T-cell (primary cell): ENCODE measurements around the gene ARHGAP40. TPM values are rescaled to one million over a fixed set of nuclear protein-coding genes. Genes with fewer than 3 reads are reported as not detected.
"Not testable (repeated sequence)": the region's sequence is repeated elsewhere in the genome, so short reads cannot be mapped to it uniquely, and the experiment has no call there.

Source experiments
- ATAC-seq, 4 experiments: fragments of 200-7000 bp in 3 of 4; fragments of 150-1000 bp in 1 of 4; cut with Tn5 transposase; replicated peaks in 1 of 4; 1 replicate in 3 of 4; 2 replicates in 1 of 4; pipeline ENCODE4 v1.10.0; 2021; ENCODE audit warnings: moderate library complexity in 3 of 4, mild to moderate bottlenecking in 2 of 4, moderate number of reproducible peaks in 1 of 4
- CTCF ChIA-PET, 2 donors: fragments of 300-600 bp; sonication (Branson Sonifier 250); formaldehyde crosslinking; loops; one replicate each; lab custom pipeline; 2022; ENCODE audit warnings: antibody characterized with exemption in 2 of 2; lab: Charles Lee
- POLR2A ChIA-PET, 2 donors: fragments of 300-600 bp; sonication (Branson Sonifier 250); formaldehyde crosslinking; loops; one replicate each; lab custom pipeline; 2022; ENCODE audit warnings: antibody characterized with exemption in 2 of 2; lab: Charles Lee
- DNase-seq, 35 experiments: peaks; one replicate each; pipeline versions ENCODE4 v3.0.0 to v3.0.0-alpha.2; 2013 to 2023
- H3K27ac ChIP-seq: one replicate; pipeline ENCODE4 v1.5.1; 2013; ENCODE audit warnings: low read length
- H3K27me3 ChIP-seq, 2 experiments: replicated peaks in 1 of 2; 1 replicate in 1 of 2; 2 replicates in 1 of 2; pipeline versions ENCODE4 v1.6.1 to v1.7.0; 2013; ENCODE audit warnings: low read length in 1 of 2, mixed read lengths in 1 of 2; ENCODE audit not compliant: control insufficient read depth in 2 of 2, insufficient read depth in 2 of 2; ENCODE audit errors: extremely low read depth in 1 of 2
- H3K36me3 ChIP-seq, 2 donors: 1 replicate in 1 of 2; 2 replicates in 1 of 2; pipeline versions ENCODE4 v1.6.1 to v1.7.0; 2013; ENCODE audit warnings: low read length in 1 of 2; ENCODE audit not compliant: control insufficient read depth in 2 of 2, insufficient read depth in 1 of 2; ENCODE audit errors: extremely low read depth in 1 of 2
- H3K4me1 ChIP-seq, 2 experiments: 1 replicate in 1 of 2; 2 replicates in 1 of 2; pipeline versions ENCODE4 v1.6.1 to v1.7.0; 2013; ENCODE audit warnings: low read length in 2 of 2, mixed read lengths in 1 of 2; ENCODE audit not compliant: insufficient read depth in 2 of 2, control insufficient read depth in 1 of 2; ENCODE audit errors: extremely low read depth in 1 of 2
- H3K4me3 ChIP-seq, 2 donors: 1 replicate in 1 of 2; 2 replicates in 1 of 2; pipeline versions ENCODE4 v1.5.1 to v1.7.0; 2013; ENCODE audit warnings: mild to moderate bottlenecking in 2 of 2, low read length in 1 of 2, moderate library complexity in 1 of 2; ENCODE audit not compliant: control insufficient read depth in 1 of 2; ENCODE audit errors: extremely low read depth in 1 of 2
- H3K9me3 ChIP-seq: 2 replicates; pipeline ENCODE4 v1.7.0; 2013
- H3K27ac Mint-ChIP-seq, 2 donors: one replicate each; pipeline ENCODE4 v1.8.0; 2020 to 2021; ENCODE audit warnings: mild to moderate bottlenecking in 2 of 2, mixed read lengths in 2 of 2
- H3K27me3 Mint-ChIP-seq, 2 donors: one replicate each; pipeline ENCODE4 v1.8.0; 2021 to 2022; ENCODE audit warnings: mixed read lengths in 2 of 2
- H3K36me3 Mint-ChIP-seq: one replicate; pipeline ENCODE4 v1.8.0; 2021; ENCODE audit warnings: mixed read lengths
- H3K4me1 Mint-ChIP-seq, 3 donors: one replicate each; pipeline ENCODE4 v1.8.0; 2020 to 2022; ENCODE audit warnings: mixed read lengths in 3 of 3, mild to moderate bottlenecking in 1 of 3
- H3K4me3 Mint-ChIP-seq, 3 donors: one replicate each; pipeline ENCODE4 v1.8.0; 2020 to 2022; ENCODE audit warnings: mild to moderate bottlenecking in 3 of 3, mixed read lengths in 3 of 3, moderate library complexity in 3 of 3
- H3K9me3 Mint-ChIP-seq, 3 donors: one replicate each; pipeline ENCODE4 v1.8.0; 2020 to 2022; ENCODE audit warnings: mixed read lengths in 3 of 3
- WGBS: methylation state at CpG from one replicate; pipeline ENCODE4 v1.1.5; 2013; ENCODE audit warnings: missing lambda C conversion rate; ENCODE audit not compliant: insufficient coverage; 5-methylcytosine and 5-hydroxymethylcytosine counted together
- total RNA-seq, 35 experiments: library from RNA in 6 of 35; stranded (reverse) in 6 of 35; fragments of 120-200 nt in 1 of 35; gene quantifications; one replicate each; pipeline versions ENCODE4 v1.2.1 to v1.2.4 and lab custom pipeline; 2013 to 2026

The ARHGAP40 gene
- total RNA-seq, 5 donors from 2014 or later (not counting 1 experiment from before 2014, with no cell fraction given), result 0.28 TPM; not detected in 4

GRCh38 chr20:38592411-38592790, 9.2 kb upstream of the ARHGAP40 start:
- H3K27ac ChIP-seq, H3K27ac Mint-ChIP-seq, H3K9me3 ChIP-seq, H3K4me3 Mint-ChIP-seq, H3K4me3 ChIP-seq, POLR2A ChIA-PET, ATAC-seq, H3K4me1 ChIP-seq, DNase-seq, CTCF ChIA-PET, H3K9me3 Mint-ChIP-seq, H3K4me1 Mint-ChIP-seq, H3K36me3 ChIP-seq, H3K36me3 Mint-ChIP-seq: not testable (repeated sequence)
- WGBS, result no CpG with 5 or more reads among the region's 3 CpGs
- H3K27me3 Mint-ChIP-seq, result peaks cover 2 to 11% of the 10 kb centered on the region in 2 donors
- peaks cover 0 to 19% of the 10 kb centered on the region in 2 experiments for H3K27me3 ChIP-seq

GRCh38 chr20:38594281-38594680, 7.3 kb upstream of the ARHGAP40 start:
- DNase-seq, H3K9me3 ChIP-seq, CTCF ChIA-PET, H3K4me3 ChIP-seq, H3K36me3 ChIP-seq, ATAC-seq, H3K27ac ChIP-seq, H3K4me3 Mint-ChIP-seq, H3K4me1 Mint-ChIP-seq, H3K36me3 Mint-ChIP-seq, H3K4me1 ChIP-seq, H3K9me3 Mint-ChIP-seq, POLR2A ChIA-PET, H3K27ac Mint-ChIP-seq: not testable (repeated sequence)
- peaks cover 0 to 19% of the 10 kb centered on the region in 2 experiments for H3K27me3 ChIP-seq
- WGBS, result 89% methylated on average over 12 of the region's 12 CpGs
- peaks cover 11 to 22% of the 10 kb centered on the region in 2 donors for H3K27me3 Mint-ChIP-seq

GRCh38 chr20:38595886-38596285, 5.7 kb upstream of the ARHGAP40 start:
- H3K27ac ChIP-seq, H3K36me3 Mint-ChIP-seq, DNase-seq, ATAC-seq, H3K9me3 ChIP-seq, H3K27ac Mint-ChIP-seq, POLR2A ChIA-PET, H3K4me3 ChIP-seq, H3K36me3 ChIP-seq, H3K4me1 ChIP-seq, H3K9me3 Mint-ChIP-seq, H3K4me3 Mint-ChIP-seq, CTCF ChIA-PET, H3K4me1 Mint-ChIP-seq: not testable (repeated sequence)
- H3K27me3 ChIP-seq, result peaks cover 2 to 26% of the 10 kb centered on the region in 2 experiments
- H3K27me3 Mint-ChIP-seq, result peaks cover 19 to 32% of the 10 kb centered on the region in 2 donors
- 97% methylated on average over 6 of the region's 15 CpGs for WGBS

GRCh38 chr20:38599410-38599882, 2.2 kb upstream of the ARHGAP40 start:
- ATAC-seq (no peak), DNase-seq (no peak)
- Mint-ChIP-seq H3K27me3 (peaks cover 41 to 59% of the 10 kb centered on the region in 2 donors), H3K27ac (no peak overlapping the region), H3K4me3 (no peak overlapping the region), H3K4me1 (peaks cover 6 to 9% (median 8%) of the 10 kb centered on the region in 3 donors), H3K9me3 (no peaks in the 10 kb centered on the region), H3K36me3 (no peaks in the 10 kb centered on the region)
- Histone ChIP-seq H3K27me3 (peaks cover 4 to 38% of the 10 kb centered on the region in 2 experiments), H3K4me1 (peaks cover 0 to 8% of the 10 kb centered on the region in 2 experiments), H3K9me3 (no peaks in the 10 kb centered on the region), H3K36me3 (no peaks in the 10 kb centered on the region), H3K27ac (no peak overlapping the region), H3K4me3 (no peak overlapping the region)
- 83% methylated on average over 2 of the region's 9 CpGs for WGBS
- ChIA-PET POLR2A (no interaction called here), CTCF (no interaction called here)

GRCh38 chr20:38600057-38600456, 1.6 kb upstream of the ARHGAP40 start:
- H3K4me1 Mint-ChIP-seq, result peaks cover 6 to 9% (median 8%) of the 10 kb centered on the region in 3 donors
- no peak overlapping the region for H3K27ac Mint-ChIP-seq
- peaks cover 44 to 63% of the 10 kb centered on the region in 2 donors for H3K27me3 Mint-ChIP-seq

GRCh38 chr20:38602185-38602581, 574 bp downstream of the ARHGAP40 start:
- DNase-seq, result no peak
- POLR2A ChIA-PET, result no interaction called here
- Mint-ChIP-seq H3K27me3 (peaks cover 53 to 74% of the 10 kb centered on the region in 2 donors), H3K4me1 (peaks cover 6 to 9% (median 8%) of the 10 kb centered on the region in 3 donors), H3K27ac (no peak overlapping the region), H3K9me3 (no peaks in the 10 kb centered on the region), H3K36me3 (no peaks in the 10 kb centered on the region), H3K4me3 (no peak overlapping the region)
- CTCF ChIA-PET, result no interaction called here
- Histone ChIP-seq H3K4me1 (peaks cover 0 to 8% of the 10 kb centered on the region in 2 experiments), H3K36me3 (no peaks in the 10 kb centered on the region), H3K27ac (no peak overlapping the region), H3K9me3 (no peaks in the 10 kb centered on the region), H3K27me3 (peaks cover 6 to 41% of the 10 kb centered on the region in 2 experiments), H3K4me3 (no peak overlapping the region)
- WGBS, result 27% methylated on average over 2 of the region's 5 CpGs
- no peak for ATAC-seq

More at GRCh38 chr20:38600057-38600456, 1.6 kb upstream of the ARHGAP40 start:
- H3K36me3 Mint-ChIP-seq, result no peaks in the 10 kb centered on the region
- Histone ChIP-seq H3K4me1 (peaks cover 0 to 8% of the 10 kb centered on the region in 2 experiments), H3K27me3 (peaks cover 6 to 40% of the 10 kb centered on the region in 2 experiments), H3K27ac (no peak overlapping the region), H3K36me3 (no peaks in the 10 kb centered on the region), H3K9me3 (no peaks in the 10 kb centered on the region), H3K4me3 (no peak overlapping the region)
- ChIA-PET CTCF (no interaction called here), POLR2A (no interaction called here)
- WGBS, result 100% methylated on average over 1 of the region's 1 CpG
- ATAC-seq (no peak), DNase-seq (no peak)
- H3K9me3 Mint-ChIP-seq, result no peaks in the 10 kb centered on the region
- no peak overlapping the region for H3K4me3 Mint-ChIP-seq
